Thyroid gland (tissue), 4 donors: ENCODE results near the gene ADGRF3. TPM values are rescaled to one million over a fixed set of nuclear protein-coding genes. Genes with fewer than 3 reads are reported as not detected.

Experiments used
- DNase-seq, 2 donors: peaks; one replicate each; pipeline ENCODE4 v3.0.0-alpha.2; 2019
- H3K27ac ChIP-seq, 3 donors: fragments of 200-600 bp; sonication (generic); 1 replicate in 2 of 3; 2 replicates in 1 of 3; pipeline ENCODE4 v1.5.1; 2016 to 2019; ENCODE audit warnings: mild to moderate bottlenecking in 1 of 3, moderate library complexity in 1 of 3
- H3K27me3 ChIP-seq: fragments of 200-600 bp; sonication (generic); one replicate; pipeline ENCODE4 v1.5.1; 2019
- H3K36me3 ChIP-seq, 2 donors: fragments of 200-600 bp; sonication (generic); one replicate each; pipeline ENCODE4 v1.5.1; 2016 to 2019
- H3K4me1 ChIP-seq, 2 donors: fragments of 200-600 bp; sonication (generic); one replicate each; pipeline ENCODE4 v1.5.1; 2017 to 2019
- H3K4me3 ChIP-seq, 3 donors: fragments of 200-600 bp; sonication (generic); replicated peaks in 1 of 3; 1 replicate in 2 of 3; 2 replicates in 1 of 3; pipeline ENCODE4 v1.5.1; 2016; ENCODE audit warnings: mild to moderate bottlenecking in 1 of 3
- H3K9me3 ChIP-seq: fragments of 200-600 bp; sonication (generic); one replicate; pipeline ENCODE4 v1.5.1; 2017
- CTCF ChIP-seq, 6 experiments: fragments of 200-600 bp in 3 of 6; fragments of 450-650 bp in 3 of 6; sonication (generic) in 3 of 6; IDR thresholded peaks; one replicate each; pipeline ENCODE4 v1.5.1; 2016 to 2019; ENCODE audit warnings: antibody characterized with exemption in 6 of 6, mild to moderate bottlenecking in 2 of 6, inconsistent platforms in 1 of 6, moderate library complexity in 1 of 6
- POLR2A ChIP-seq, 2 donors: fragments of 450-650 bp; IDR thresholded peaks; one replicate each; pipeline ENCODE4 v1.6.1; 2017; ENCODE audit warnings: antibody characterized with exemption in 2 of 2, mild to moderate bottlenecking in 2 of 2, moderate library complexity in 1 of 2
- WGBS, 2 donors: methylation state at CpG; one replicate each; pipeline ENCODE4 v1.1.5; 2017; 5-methylcytosine and 5-hydroxymethylcytosine counted together
- intact Hi-C: fragments of 100-400 bp; cut with DNase I; formaldehyde crosslinking; loops from one replicate; pipeline ENCODE4 v1.15.1; 2023
- total RNA-seq, 4 donors: library from RNA; depleted of rRNA; stranded (reverse); fragments of >200 nt; gene quantifications; one replicate each; pipeline ENCODE4 v1.2.3, GENCODE V29; 2016

The ADGRF3 gene
- total RNA-seq, 4 donors from 2014 or later = 0.15 to 0.38 TPM; not detected in 2

GRCh38 chr2:26317377-26318105, 29.0 kb downstream of the ADGRF3 start:
- WGBS, 2 donors = 84 to 86% methylated on average over 8 of the region's 8 CpGs
- intact Hi-C loops = no loop called here
- Histone ChIP-seq H3K4me1 (no peaks in the 10 kb centered on the region), H3K27me3 (no peaks in the 10 kb centered on the region), H3K36me3 (no peaks in the 10 kb centered on the region), H3K9me3 (no peaks in the 10 kb centered on the region), H3K4me3 (no peak overlapping the region), H3K27ac (no peak overlapping the region)
- no peak for DNase-seq
- TF ChIP-seq CTCF (IDR thresholded peaks at IDR 0.05) = no peak
- no peak for TF ChIP-seq POLR2A (IDR thresholded peaks at IDR 0.05)

GRCh38 chr2:26316845-26317244, 29.7 kb downstream of the ADGRF3 start:
- TF ChIP-seq CTCF (IDR thresholded peaks at IDR 0.05) (no peak), POLR2A (IDR thresholded peaks at IDR 0.05) (no peak)
- H3K27me3 ChIP-seq = no peaks in the 10 kb centered on the region
- no peaks in the 10 kb centered on the region for H3K9me3 ChIP-seq
- no peak overlapping the region for H3K27ac ChIP-seq
- WGBS, 2 donors = 85 to 100% methylated on average over 5 to 6 of the region's 6 CpGs
- no peaks in the 10 kb centered on the region for H3K4me1 ChIP-seq
- intact Hi-C loops = no loop called here
- H3K36me3 ChIP-seq = no peaks in the 10 kb centered on the region
- DNase-seq = no peak
- no peak overlapping the region for H3K4me3 ChIP-seq

- no peaks in the 10 kb centered on the region for H3K36me3 ChIP-seq
- no peak for TF ChIP-seq CTCF (IDR thresholded peaks at IDR 0.05)
- no peak for TF ChIP-seq POLR2A (IDR thresholded peaks at IDR 0.05)
- H3K9me3 ChIP-seq = no peaks in the 10 kb centered on the region
- H3K4me1 ChIP-seq = no peaks in the 10 kb centered on the region
- DNase-seq = no peak
- intact Hi-C loops = no loop called here
- no peak overlapping the region for H3K27ac ChIP-seq
- H3K27me3 ChIP-seq = no peaks in the 10 kb centered on the region
- no peak overlapping the region for H3K4me3 ChIP-seq
- WGBS, 2 donors = 52 to 56% methylated on average over 2 of the region's 2 CpGs
Measured at GRCh38 chr2:26316041-26316440, 30.5 kb downstream of the ADGRF3 start.

- Histone ChIP-seq H3K27ac (no peak overlapping the region), H3K9me3 (no peaks in the 10 kb centered on the region), H3K4me1 (no peaks in the 10 kb centered on the region), H3K36me3 (no peaks in the 10 kb centered on the region), H3K27me3 (no peaks in the 10 kb centered on the region), H3K4me3 (no peak overlapping the region)
- no peak for DNase-seq
- intact Hi-C loops = no loop called here
- TF ChIP-seq CTCF (IDR thresholded peaks at IDR 0.05) (no peak), POLR2A (IDR thresholded peaks at IDR 0.05) (no peak)
- 73 to 81% methylated on average over 3 of the region's 8 CpGs for WGBS, 2 donors
Measured at GRCh38 chr2:26314243-26314642, 32.3 kb downstream of the ADGRF3 start.

GRCh38 chr2:26313446-26313845, 33.1 kb downstream of the ADGRF3 start:
- no peaks in the 10 kb centered on the region for H3K36me3 ChIP-seq
- WGBS, 2 donors = 81 to 85% methylated on average over 4 of the region's 12 CpGs
- no peaks in the 10 kb centered on the region for H3K27me3 ChIP-seq
- peak in 1 of 2 donors; percentile 10 for DNase-seq
- H3K4me3 ChIP-seq = no peak overlapping the region
- TF ChIP-seq CTCF (IDR thresholded peaks at IDR 0.05) (no peak), POLR2A (IDR thresholded peaks at IDR 0.05) (no peak)
- H3K4me1 ChIP-seq = no peaks in the 10 kb centered on the region
- H3K27ac ChIP-seq = no peak overlapping the region
- intact Hi-C loops = no loop called here
- H3K9me3 ChIP-seq = no peaks in the 10 kb centered on the region
